Medulla oblongata (tissue), 1 donor: ENCODE data around the gene TAF11L10.
"Not testable (repeated sequence)": the region's sequence is repeated elsewhere in the genome, so short reads cannot be mapped to it uniquely, and the experiment has no call there.

Source experiments
- DNase-seq: peaks from one replicate; pipeline ENCODE4 v3.0.0-alpha.2; 2015; ENCODE audit errors: extremely low spot score

Gene TAF11L10

DNA sequence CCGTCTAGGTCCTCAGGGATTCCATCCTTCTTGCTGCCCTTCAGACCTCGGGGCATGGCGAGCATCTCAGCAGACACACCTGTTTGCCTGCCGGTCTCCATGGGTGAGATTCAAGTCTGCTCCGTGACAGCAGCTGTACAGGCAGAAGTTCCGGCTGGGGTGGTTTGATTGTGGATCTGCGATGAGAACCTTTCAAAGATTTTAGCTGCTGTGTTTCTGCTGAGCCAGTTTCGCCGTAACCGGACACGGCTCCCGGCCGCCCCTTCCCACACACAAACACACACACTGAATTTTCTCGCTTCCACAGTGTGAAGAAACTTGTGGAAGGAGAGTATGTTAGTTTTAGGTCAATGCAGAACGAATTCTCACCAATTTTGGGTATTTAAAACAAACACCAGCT, at the start of gene TAF11L10:
Gene TAF11L10, minus strand, starts transcription at position 101 of the 400 bp plus-strand sequence.
- DNase-seq = not testable (repeated sequence)

DNA sequence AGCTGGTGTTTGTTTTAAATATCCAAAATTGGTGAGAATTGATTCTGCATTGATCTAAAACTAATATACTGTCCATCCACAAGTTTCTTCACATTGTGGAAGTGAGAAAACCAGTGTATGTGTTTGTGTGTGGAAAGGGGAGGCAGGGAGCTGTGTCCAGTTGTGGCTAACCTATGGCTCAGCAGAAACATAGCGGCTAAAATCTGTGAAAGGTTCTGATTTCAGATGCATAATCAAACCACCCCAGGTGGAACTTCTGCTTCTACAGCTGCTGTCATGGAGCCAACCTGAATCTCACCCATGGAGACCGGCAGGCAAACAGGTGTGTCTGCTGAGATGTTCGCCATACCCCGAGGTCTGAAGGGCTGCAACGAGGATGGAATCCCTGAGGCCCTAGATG, 36.5 kb upstream of the TAF11L10 start, which contains the start of gene TAF11L14:
Gene TAF11L14, plus strand, starts transcription at position 301 of the 400 bp plus-strand sequence.
- no peak for DNase-seq

DNA sequence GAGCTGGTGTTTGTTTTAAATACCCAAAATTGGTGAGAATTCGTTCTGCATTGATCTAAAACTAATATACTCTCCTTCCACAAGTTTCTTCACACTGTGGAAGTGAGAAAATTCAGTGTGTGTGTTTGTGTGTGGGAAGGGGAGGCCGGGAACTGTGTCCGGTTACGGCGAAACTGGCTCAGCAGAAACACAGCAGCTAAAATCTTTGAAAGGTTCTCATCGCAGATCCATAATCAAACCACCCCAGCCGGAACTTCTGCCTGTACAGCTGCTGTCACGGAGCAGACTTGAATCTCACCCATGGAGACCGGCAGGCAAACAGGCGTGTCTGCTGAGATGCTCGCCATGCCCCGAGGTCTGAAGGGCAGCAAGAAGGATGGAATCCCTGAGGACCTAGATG, 34.2 kb upstream of the TAF11L10 start, which contains the start of gene TAF11L13:
Gene TAF11L13, plus strand, starts transcription at position 301 of the 400 bp plus-strand sequence.
- DNase-seq = not testable (repeated sequence)

DNA sequence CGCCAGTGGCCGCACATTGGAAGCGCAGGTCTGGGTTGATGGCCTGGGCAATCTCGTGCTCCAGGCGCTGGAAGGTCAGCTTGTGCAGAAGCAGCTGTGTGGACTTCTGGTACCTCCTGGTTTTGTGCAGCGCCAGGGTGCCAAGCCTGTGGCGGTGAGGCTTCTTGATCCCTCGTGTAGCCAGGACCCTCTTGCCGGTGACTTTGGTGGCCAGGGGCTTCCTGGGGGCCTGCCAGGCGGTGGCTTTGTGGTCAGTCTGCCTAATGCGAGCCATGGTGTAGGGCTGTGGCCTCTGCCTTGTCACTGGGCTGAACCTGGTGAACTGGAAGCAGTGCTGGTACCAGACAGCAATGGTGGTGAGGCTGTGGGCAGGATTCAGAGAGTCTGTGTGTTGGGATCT, 28.1 kb upstream of the TAF11L10 start:
- no peak for DNase-seq

DNA sequence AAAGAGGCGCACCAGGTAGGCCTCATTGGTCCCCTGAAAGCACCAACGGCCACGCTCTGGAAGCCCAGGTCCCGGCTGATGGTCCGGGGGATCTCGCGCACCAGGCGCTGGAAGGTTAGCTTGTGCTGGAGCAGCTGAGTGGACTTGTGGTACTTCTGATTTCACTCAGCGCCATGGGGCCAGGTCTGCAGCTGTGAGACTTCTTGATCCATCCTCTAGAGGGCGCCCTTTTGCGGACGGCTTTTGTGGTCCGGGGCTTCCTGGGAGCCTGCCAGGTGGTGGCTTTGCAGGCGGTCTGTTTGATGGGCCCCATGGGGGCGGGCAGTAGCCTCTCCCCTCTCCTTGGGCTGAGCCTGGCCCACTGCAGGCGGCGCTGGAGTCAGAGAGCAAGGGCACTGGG, 23.0 kb upstream of the TAF11L10 start:
- DNase-seq = no peak

DNA sequence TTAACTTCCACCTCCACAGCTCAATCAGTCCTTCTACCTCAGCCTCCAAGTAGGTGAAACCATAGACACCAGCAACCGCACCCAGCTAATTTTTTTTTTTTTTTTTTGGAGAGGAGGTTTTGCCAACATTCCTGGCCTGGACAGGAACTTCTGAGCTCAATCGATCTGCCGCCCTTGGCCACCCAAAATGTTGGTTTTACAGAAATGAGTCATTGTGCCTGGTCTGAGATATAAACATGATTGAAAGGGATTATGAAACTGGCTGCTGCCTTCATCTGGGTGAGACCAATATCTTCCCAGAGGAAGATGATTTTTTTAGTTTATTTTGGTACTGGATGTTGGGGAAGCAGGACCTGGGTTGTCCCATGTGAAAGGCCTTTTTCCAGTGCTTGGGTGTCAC, 21.7 kb upstream of the TAF11L10 start:
- DNase-seq = no peak

DNA sequence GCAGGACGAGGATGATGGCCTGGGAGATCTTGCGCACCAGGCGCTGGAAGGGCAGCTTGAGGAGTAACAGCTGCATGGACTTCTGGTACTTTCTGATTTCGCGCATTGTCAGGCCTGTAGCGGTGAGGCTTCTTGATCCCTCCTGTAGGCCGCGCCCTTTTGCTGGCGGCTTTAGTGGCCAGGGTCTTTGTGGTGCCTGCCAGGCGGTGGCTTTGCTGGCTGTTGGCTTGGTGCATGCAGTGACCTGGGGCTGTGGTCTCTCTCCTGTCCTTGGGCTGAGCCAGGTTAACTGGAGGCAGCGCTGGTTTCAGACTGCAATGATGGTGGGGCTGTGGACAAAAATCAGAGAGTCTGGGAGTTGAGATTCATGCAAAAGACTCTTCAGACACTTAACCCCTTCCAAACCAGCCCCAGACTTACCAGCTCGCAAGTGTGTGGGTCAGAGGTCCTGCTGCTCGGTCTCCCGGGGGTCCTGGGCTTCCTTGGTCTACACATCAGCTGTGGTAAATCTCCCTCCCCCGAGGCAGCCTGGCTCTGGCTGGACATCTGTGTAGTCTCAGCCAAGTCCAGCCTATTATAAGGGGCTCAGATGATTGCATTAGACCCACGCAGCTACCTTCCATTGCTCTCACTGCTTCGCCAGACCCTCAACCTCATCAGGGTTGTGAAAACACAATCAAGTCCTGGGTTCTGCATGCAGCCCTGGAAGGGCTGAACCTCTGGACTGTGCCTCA, 17.4 kb upstream of the TAF11L10 start:
- DNase-seq = no peak

DNA sequence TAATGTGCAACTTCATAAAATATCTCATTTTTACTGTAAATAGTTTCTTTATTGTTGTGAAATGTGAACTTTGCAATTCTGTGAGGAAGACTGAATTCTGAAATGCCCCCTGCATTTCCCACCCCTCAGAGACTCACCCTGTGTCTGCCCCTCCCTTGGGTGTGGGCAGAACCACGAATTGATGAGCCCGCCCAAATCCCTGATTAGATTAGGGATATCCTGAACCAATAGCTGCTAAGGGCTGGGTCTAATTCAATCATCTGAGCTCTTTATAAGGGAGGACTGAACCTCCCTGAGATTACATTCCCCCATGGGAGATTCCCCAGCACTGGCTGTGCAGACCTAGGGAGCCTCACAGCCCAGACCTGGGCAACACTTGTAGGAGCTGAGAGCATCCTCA, 12.5 kb upstream of the TAF11L10 start, which contains the start of gene TAF11L12:
Gene TAF11L12, plus strand, starts transcription at position 301 of the 400 bp plus-strand sequence.
- not testable (repeated sequence) for DNase-seq

DNA sequence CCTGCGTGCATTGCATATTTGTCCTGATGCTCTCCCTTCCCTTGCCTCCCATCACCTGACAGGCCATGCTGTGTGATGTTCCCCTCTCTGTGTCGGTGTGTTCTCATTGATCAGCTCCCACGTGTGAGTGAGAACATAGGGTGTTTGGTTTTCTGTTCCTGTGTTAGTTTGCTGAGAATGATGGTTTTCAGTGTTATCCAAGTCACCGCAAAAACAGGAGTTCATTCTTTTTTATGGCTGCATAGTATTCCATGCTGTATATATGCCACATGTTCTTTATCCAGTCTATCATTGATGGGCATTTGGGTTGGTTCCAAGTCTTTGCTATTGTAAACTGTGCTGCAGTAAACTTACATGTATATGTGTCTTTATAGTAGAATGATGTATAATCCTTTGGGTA, 9.8 kb upstream of the TAF11L10 start:
- not testable (repeated sequence) for DNase-seq

DNA sequence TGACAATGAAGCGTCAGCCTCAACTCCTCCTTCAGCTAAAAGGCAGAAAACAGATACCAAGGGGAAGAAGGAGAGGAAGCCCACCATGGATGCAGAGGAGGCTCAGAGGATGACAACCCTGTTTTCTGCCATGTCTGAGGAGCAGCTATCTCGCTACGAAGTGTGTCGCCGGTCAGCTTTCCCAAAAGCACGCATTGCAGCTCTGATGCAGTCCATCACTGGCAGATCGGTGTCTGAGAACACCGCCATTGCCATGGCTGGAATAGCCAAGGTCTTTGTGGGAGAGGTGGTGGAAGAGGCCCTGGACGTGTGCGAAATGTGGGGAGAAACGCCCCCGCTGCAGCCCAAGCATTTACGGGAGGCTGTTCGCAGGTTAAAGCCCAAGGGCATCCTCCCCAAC, 7.3 kb upstream of the TAF11L10 start:
- no peak for DNase-seq

DNA sequence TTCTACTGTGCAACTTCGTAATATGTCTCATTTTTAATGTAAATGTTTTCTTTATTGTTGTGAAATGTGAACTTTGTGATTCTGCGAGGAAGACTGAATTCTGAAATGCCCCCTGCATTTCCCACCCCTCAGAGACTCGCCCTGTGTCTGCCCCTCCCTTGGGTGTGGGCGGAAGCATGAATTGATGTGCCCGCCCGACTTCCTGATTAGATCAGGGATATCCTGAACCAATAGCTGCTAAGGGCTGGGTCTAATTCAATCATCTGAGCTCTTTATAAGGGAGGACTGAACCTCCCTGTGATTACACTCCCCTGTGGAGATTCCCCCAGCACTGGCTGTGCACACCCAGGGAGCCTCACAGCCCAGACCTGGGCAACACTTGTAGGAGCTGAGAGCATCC, 6.3 kb upstream of the TAF11L10 start, which contains the start of gene TAF11L11:
Gene TAF11L11, plus strand, starts transcription at position 304 of the 400 bp plus-strand sequence.
- DNase-seq = not testable (repeated sequence)

DNA sequence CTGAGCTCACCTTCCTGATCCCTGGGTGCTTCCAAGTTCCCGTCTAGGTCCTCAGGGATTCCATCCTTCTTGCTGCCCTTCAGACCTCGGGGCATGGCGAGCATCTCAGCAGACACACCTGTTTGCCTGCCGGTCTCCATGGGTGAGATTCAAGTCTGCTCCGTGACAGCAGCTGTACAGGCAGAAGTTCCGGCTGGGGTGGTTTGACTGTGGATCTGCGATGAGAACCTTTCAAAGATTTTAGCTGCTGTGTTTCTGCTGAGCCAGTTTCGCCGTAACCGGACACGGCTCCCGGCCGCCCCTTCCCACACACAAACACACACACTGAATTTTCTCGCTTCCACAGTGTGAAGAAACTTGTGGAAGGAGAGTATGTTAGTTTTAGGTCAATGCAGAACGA, 3.4 kb downstream of the TAF11L10 start, which contains the start of gene TAF11L9:
Gene TAF11L9, minus strand, starts transcription at position 140 of the 400 bp plus-strand sequence.
- not testable (repeated sequence) for DNase-seq

DNA sequence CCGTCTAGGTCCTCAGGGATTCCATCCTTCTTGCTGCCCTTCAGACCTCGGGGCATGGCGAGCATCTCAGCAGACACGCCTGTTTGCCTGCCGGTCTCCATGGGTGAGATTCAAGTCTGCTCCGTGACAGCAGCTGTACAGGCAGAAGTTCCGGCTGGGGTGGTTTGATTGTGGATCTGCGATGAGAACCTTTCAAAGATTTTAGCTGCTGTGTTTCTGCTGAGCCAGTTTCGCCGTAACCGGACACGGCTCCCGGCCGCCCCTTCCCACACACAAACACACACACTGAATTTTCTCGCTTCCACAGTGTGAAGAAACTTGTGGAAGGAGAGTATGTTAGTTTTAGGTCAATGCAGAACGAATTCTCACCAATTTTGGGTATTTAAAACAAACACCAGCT, 6.8 kb downstream of the TAF11L10 start, which contains the start of gene TAF11L8:
Gene TAF11L8, minus strand, starts transcription at position 101 of the 400 bp plus-strand sequence.
- DNase-seq = not testable (repeated sequence)

DNA sequence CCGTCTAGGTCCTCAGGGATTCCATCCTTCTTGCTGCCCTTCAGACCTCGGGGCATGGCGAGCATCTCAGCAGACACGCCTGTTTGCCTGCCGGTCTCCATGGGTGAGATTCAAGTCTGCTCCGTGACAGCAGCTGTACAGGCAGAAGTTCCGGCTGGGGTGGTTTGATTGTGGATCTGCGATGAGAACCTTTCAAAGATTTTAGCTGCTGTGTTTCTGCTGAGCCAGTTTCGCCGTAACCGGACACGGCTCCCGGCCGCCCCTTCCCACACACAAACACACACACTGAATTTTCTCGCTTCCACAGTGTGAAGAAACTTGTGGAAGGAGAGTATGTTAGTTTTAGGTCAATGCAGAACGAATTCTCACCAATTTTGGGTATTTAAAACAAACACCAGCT, 12.0 kb downstream of the TAF11L10 start, which contains the start of gene TAF11L7:
Gene TAF11L7, minus strand, starts transcription at position 101 of the 400 bp plus-strand sequence.
- not testable (repeated sequence) for DNase-seq
